Stromal cell of bone marrow (primary cell): ENCODE data around the gene GRID2.
A peak's percentile ranks its signal among the peaks of the same experiment; 100 is the strongest.
"Not testable (repeated sequence)": the region's sequence is repeated elsewhere in the genome, so short reads cannot be mapped to it uniquely, and the experiment has no call there.

ENCODE experiments used
- DNase-seq: peaks from one replicate; pipeline ENCODE4 v3.0.0-alpha.2; 2012; ENCODE audit warnings: low read depth

The GRID2 gene

DNA sequence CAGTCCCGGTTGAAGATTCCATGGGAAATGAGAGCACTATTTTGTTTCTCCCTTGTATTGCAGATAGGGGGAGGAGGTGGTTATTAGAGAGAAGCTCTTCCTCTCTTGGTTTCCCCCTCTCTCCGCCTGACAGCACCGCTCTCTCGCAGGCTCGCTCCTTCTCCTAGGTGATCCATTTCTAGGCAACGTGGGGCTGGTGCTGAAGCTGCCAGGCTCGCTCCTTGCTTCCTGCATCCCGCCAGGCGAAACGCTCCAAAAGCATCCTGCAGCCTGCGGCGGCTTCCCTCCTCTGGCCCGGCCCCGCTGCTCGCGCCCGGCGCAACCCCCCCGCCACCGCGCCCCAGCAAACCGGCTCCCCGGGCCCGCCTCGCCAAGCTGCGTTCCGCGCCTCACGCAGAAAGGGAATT is at the start of gene GRID2:
Gene GRID2, plus strand, starts transcription at position 346 of the 407 bp plus-strand sequence.
- no peak for DNase-seq

DNA sequence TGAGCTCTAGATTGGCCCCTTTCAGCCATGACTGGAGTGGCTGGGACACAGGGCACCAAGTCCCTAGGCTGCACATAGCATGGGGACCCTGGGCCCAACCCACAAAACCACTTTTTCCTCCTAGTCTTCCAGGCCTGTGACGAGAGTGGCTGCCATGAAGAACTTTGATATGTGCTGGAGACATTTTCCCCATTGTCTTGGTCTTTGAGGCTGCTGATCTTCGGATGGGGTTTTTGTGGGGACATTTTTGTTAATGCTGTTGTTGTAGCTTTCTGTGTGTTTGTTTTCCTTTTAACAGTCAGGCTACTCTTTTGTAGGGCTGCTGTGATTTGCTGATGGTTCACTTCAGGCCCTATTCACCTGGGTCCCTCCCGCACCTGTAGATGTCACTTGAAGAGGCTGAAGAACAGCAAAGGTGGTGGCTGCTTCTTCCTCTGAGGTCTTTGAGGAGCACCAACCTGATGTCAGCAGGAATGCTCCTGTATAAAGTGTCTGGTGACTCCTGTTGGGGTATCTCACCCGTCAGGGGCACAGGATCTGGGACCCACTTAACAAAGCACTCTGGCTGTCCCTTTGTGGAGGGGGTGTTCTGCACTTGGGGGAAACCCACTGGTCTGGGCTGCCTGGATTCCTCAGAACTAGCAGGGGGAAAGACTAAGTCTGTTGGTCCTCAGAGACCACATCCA is 49.6 kb upstream of the GRID2 start:
- DNase-seq, result no peak

DNA sequence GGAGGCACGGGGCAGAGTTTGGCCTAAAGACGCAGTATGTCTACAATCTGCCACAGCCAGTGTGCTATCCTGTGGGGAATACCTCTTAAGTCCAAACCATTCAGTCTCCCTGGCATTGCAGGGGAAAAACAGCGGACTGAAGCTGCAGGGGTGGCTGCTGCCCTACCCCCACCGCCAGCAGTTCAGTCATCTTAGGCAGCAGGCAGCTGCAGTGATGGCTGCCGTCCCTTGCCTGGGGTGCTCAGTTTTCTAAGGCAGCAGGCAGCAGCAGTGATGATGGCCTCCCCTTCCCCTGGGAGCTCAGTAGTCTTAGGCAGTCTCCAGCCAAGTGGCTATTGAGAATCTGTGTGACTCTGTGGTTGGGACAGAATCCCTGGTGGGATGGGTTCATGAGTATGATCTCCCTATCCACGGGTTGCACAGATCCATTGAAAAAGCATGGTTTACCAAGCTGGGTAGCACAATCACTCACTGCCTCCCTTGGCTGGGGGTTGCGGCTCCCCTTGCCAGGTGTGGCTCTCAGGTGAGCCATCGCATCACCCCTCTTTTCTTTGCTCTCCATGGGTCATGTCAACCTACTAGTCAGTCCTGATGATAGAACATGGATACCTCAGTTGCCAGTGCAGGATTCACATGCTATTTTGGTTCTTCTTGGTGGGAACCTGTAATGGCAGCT is 48.9 kb upstream of the GRID2 start:
- DNase-seq, result no peak

DNA sequence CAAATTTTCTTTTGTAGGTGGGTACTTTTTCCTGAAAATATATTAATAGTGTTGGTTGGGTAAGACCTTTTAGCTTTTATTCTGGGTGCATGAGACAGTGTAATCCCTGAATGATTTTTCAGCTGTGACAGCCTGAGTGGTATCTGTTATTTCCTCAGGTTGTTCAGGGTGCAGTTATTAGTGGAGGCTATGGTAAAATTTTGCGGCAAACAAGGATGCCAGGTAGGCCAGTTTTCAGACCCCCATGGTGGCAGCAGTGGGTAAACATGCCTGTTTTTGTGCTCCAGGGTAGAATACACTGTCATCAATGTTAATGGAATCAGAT is 47.9 kb upstream of the GRID2 start:
- DNase-seq, result no peak

DNA sequence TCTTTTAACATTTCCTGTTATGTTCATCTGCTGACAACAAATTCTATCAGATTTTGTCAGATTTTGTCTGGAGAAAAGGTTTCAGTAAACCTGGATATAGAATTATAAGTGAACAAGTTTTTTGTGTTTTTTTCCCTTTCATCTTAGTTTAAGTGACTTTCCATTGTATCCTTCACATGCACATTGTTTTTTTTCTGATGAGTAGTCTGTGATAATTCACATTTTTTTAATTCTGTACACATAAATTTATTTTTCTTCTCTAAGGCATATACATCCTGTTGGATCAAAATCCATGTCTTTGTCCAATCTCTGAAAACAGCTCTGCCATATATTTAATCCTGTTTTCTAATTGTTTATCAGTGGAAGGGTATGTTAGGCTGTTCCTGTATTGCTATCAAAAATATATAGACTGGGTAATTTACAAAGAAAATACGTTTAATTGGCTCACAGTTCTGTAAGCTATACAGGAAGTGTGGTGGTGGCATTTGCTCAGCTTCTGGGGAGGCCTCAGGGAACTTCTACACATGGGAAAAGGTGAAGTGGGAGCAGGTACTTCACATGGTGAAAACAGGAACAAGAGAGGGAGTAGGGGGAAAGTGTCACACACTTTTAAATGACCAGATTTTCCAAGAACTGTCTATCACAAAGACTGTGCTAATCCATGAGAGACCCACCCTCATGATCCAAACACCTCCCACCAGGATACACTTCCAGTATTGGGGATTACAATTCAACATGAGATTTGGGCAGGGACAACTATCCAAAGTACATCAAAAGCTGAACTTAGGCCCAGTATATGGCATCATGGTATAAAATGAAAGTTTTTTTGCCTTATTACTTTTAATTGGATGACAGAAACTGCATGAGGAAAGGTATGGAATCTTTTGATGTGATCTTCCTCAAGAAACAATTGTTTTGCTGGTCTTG is 45.6 kb upstream of the GRID2 start:
- no peak for DNase-seq

DNA sequence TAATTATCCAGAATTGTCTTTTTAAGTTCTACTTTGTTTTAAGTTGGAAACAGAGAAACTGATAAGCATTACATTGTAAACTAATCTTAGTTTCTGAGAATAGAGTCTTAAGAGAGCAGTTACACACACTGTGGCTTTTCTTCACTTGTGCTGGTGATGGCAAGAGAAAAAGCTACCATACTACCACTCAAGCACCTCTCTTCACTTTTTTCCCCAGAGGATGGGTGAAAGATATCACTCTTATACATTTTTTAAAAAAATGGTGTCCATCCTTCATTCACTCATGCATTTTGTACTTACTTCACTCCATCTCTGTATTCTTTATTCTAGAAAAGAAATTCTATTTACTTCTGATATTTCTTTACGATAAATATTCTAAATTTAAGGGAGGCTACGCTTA is 42.5 kb upstream of the GRID2 start:
- DNase-seq, result no peak

DNA sequence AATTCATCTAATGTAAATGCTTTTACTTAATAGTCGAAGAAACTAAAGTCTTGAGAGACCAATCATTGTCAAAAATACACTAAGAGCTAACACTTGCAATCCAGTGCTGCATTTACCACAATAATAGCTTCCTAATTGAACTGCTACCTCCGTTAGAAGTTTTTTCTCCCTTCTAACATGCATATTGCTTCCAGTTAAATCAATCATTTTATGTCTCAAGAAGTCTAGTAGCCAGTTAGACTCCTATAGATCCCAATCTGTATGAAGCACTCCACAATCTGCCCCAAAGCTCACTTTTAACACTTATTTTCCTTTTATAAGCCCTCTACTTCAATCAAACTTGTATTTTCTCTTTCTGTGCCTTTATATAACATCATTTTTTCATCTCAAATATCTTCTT is 41.4 kb upstream of the GRID2 start:
- DNase-seq, result no peak

DNA sequence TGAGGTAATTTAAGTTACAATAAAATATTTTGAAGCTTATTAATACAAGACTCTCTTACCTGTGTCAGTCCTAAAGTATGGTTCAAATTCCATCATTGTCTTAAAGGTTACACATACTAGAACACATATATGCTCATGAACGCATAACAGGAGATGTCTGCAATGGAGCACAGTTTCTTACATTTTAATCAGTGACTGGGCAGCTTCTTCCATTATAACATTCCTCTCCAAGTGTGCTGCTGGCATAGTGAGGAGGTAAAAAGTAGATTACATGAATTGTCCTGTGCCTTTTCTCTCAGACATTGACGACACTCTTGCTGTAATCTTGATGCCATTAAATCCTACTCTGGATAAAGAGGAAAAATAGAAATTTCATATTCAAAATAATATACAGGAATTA is 40.8 kb upstream of the GRID2 start:
- no peak for DNase-seq

DNA sequence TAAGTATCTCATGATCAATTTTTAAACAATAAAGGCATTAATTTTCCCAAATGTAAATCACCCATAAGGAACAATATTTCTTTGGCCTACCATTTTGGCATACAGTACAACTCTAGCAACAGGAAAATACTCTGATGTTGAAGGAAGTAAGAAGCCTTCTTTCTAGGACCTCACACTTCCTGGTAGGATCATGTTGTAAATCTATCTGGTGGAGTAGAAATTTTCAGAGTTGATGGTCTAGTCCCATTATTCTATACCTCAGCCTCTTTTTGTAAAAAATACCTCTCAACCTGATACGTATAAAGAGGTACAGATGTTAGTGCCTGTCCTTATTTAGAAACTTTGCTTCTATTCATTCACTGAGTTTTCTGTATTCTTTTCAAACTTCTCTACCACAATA is 40.2 kb upstream of the GRID2 start:
- DNase-seq, result no peak

DNA sequence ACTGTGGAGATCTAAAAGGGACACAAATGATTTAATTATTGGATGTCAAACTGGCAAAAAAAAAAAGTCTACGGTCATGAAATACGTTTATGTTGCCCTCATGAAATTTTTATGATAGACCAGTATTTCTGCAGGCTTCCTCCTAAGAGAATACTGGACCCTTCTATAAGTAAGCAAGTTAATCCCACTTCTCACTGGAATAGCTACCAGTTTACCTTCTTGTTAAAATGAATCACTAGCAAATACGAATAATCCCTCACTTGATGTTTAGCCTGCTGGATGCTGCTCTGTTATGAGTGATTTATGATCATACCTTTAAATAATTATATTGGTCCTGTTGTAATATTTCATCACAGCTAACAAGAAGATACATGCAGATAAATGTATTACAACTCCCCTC is 39.6 kb upstream of the GRID2 start:
- DNase-seq, result no peak

DNA sequence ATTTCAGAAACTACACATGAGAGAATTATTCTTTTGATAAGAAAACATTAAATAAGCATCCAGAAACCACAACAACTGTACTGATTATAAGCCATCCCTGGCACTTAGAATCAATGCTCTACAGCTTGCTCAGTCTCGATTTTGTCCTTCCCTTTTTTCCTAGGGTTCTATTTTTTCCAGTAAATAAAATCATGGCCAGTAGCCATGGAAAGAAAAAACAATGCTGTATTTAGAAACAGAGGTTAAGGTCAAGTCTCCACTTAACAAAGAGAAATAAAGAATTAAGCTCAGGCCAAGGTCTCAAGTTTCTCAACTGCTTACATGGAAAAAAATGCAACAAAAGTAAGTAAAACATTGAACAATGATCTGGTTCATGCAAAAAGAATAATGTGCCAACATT is 38.7 kb upstream of the GRID2 start:
- DNase-seq, result no peak

DNA sequence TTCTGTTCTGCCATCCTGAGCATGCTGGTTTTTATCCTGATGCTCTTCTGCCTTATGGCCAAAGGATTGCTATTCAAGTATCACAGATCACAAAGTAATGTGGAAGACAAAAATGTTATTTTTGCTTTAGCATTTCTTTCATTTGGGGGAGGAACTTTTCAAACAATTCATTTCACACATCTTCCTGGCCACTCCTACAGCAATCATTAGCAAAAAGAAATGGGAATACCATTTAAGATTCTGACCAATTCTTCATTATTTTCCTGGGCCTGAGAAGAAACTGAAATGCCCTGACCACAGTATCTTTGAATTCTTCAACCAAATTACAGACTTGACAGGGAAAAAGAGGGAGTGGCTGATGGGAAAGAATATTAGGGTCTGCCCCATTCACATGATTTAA is 38.0 kb upstream of the GRID2 start:
- DNase-seq, result no peak

DNA sequence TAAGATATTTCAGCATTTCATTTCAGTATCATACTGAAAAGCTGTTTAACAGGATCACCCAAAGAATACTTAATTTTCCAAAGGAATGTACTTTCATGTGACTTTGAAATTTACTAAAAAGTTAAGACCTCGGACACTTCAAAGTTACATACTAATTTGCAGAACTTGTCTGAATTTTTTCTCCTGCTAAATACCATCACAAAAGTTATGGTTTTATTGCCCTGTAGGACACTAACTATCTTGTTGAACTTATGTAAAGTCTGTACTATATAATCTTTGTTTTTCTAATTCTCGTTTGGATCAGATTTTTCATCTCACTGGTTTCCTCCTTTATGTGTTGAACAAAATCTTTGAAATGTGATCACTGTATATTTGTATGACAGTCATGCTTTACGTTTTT is 37.2 kb upstream of the GRID2 start:
- no peak for DNase-seq

DNA sequence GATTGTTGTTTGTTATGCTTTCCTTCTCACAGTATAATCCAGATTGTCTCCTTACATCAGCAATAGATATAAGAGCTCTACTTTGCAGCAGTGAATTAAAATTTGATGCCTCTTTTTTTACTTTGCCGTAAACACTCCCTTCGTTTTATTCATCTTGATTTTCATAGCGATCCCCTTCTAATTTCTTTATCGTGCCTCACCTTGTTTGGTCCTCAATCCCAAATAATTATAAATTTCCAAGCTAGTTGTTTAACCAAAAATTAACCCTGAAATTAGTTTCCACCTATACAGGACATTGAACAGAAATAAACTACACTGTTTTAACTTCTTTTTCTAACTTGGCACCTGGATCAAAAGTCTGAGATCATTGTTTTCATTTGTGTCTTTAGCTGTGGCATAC is 35.1 kb upstream of the GRID2 start:
- DNase-seq, result no peak

DNA sequence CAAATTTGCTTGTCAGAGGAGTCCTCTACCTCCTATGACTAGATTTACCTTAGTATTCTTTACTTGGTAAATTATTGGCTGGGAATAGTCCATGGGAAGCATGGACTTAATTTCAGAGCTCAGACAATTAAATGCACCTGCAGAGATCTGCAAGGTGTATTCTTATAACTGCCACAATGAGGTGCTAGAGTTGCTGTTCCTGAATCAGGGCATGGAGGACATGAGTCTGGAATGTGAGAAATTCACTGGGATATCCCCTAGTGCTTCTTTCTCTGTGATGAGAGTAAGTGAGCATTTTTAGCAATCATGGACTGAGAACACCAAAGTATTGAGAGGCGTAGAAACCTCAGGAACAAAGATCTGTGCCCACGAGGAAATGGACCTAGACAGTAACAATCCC is 32.9 kb upstream of the GRID2 start:
- no peak for DNase-seq

DNA sequence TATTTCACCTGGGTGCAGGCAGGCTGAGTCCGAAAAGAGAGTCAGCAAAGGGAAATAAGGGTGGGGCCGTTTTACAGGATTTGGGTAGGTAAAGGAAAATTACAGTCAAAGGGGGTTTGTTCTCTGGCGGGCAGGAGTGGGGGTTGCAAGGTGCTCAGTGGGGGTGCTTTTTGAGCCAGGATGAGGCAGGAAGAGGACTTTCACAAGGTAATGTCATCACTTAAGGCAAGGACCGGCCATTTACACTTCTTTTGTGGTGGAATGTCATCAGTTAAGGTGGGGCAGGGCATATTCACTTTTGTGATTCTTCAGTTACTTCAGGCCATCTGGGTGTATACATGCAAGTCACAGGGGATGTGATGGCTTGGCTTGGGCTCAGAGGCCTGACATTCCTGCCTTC is 32.2 kb upstream of the GRID2 start:
- DNase-seq, result not testable (repeated sequence)

DNA sequence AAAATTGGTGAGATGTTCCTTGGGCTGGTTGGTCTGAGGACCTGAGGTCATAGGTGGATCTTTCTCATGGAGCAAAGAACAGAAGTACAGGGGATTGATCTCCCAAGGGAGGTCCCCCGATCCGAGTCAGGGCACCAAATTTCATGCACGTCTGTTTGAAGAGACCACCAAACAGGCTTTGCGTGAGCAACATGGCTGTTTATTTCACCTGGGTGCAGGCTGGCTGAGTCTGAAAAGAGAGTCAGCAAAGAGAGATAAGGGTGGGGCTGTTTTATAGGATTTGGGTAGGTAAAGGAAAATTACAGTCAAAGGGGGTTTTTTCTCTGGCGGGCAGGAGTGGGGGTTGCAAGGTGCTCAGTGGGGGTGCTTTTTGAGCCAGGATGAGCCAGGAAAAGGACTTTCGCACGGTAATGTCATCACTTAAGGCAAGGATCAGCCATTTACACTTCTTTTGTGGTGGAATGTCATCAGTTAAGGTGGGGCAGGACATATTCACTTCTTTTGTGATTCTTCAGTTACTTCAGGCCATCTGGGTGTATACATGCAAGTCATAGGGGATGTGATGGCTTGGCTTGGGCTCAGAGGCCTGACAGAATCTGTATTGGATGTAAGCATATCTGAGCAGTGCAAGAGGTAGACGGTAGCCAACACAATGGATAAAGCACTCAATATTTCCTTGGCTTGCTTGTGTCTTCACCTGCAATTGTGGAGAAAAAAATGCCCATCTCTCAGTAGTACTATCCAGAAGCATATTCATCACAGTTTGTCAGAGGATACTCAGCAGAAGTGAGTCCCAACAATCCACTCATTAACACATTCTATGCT is 26.5 kb upstream of the GRID2 start:
- DNase-seq, result not testable (repeated sequence)

DNA sequence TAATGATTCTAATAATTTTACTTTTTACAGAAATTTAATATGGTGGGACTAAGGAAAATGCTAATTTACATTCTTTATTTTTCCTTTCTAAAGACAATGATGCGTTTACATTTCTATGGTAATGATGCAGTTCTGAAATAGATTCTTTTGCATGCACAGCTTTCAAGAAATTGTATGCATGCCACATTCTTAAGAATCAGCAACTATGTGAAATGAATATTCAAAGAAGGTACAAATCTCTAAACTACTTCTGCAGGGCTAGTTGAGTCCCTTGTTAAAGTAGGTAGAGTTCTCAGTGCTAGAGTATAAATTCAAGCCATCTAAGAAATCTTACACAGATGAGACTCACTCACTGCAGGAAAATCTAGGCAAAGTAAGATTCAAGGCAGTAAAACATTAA is 24.5 kb upstream of the GRID2 start:
- DNase-seq, result no peak

DNA sequence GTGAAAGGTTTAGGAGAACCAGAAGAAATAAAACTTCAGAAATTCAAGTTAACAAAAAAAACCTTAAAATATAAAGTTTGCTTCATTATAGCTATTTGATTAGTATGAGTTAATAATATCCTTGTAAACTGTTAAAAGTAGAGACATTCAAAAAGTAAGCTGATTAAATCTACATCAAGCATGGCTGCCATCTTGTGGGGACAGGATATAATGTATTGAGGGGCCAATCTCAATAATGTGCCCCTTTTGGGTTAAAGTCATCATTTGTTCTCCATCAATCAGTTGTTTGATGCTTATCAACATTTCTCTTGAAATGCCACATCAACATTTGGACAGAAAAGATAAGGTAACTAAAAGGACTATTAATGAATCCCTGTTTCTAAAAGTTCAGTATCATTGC is 4.6 kb upstream of the GRID2 start:
- DNase-seq, result no peak

DNA sequence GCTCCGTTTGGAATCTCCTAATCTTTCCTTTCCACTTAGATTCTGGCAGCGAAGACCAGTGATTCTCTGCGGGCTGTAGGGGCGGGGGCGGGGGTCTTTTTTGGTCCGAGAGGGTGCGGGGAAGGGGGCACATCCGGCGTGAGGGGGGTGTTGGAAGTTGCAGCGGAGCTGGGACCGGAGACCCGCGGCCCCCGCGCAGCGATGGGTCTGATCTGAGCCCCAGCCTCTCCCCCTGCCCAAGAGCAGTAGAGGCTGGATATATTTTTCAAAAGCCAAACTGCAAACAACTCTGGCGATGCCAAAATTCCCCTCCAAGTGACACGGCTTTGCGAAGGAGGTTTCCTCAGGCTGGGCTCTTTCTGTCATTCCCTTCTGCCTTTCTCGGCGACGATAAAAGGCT is 355 bp downstream of the GRID2 start:
- DNase-seq, result no peak

DNA sequence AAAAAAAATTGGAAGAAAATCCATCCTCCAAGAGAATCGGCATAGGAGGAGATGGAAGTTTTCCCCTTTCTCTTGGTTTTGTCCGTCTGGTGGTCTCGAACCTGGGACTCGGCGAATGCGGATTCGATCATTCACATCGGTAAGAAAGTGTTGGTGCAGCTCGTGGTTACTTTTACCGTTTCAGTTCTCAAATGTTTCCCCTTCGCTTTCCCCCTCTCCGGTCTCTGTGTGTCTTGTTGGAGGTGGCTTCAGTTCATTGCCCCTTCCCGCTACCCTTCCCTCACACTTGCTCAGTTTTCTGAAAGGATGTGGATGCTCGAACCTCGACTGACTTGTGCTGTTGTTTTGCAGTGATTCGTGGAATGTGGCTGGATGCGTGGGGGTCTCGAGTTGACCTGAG is 840 bp downstream of the GRID2 start:
- DNase-seq, result no peak

DNA sequence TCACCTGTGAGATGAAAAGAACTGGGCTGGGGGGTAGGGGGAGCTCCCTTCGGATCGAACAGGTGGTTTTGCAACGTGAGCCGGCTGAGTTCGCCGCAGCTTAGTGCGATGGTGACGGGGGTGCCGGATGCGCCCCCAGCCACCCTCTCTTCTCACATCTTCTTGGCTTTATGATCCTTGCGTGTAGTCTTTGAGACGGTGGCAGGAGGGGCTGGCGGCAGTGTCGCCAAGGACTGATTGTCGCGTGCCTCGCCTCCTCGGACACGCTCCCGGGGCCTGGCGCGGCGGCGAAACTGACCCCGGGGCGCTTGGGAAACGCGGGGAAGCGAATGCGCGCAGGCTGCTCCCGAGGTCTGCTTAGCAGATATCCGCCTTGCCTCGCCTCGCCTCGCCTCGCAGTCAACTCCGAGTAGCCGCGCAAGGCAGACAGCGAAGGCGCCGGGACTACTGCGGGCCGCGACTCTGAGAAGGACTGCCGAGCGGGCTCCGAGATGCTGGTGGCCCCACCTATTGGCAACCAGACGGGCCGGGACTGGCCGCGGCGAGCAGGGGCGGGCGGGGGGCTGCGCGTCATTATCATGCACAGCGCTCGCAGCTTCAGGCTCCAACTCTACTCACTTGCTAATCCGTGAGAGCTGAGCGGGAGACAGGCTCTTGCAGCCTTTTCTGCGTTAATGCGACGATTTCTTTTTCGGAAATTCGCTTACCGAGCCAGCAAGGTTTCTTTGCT is 1.5 kb downstream of the GRID2 start:
- peak; percentile 3 for DNase-seq
